ENCODE measurements around the gene AK3.
"Not testable (repeated sequence)": the region's sequence is repeated elsewhere in the genome, so short reads cannot be mapped to it uniquely, and the experiment has no call there.

The AK3 gene

GRCh38 chr9:4679268-4680172 is 61.5 kb downstream of the AK3 start, which contains the start of gene CDC37L1:
TSS of gene CDC37L1 (plus strand) at chr9:4679569. CDS start at chr9:4679768, 199 bp downstream.
- DNase-seq: peak; percentile 94
- in situ Hi-C loops (cut with HindIII; ENCODE audit: low pct_ligation_motif_present, low pct_unique_long_range_greater_than_20kb, low sequenced_read_pairs): no loop called here

GRCh38 chr9:4678679-4679267 is 62.2 kb downstream of the AK3 start:
- peak; percentile 59 for DNase-seq
- in situ Hi-C loops (cut with HindIII; ENCODE audit: low pct_ligation_motif_present, low pct_unique_long_range_greater_than_20kb, low sequenced_read_pairs): no loop called here

GRCh38 chr9:4677392-4677791 is 63.6 kb downstream of the AK3 start:
- no peak for DNase-seq
- in situ Hi-C loops (cut with HindIII; ENCODE audit: low pct_ligation_motif_present, low pct_unique_long_range_greater_than_20kb, low sequenced_read_pairs): no loop called here

GRCh38 chr9:4674783-4675182 is 66.2 kb downstream of the AK3 start:
- DNase-seq: no peak

GRCh38 chr9:4671737-4672136 is 69.3 kb downstream of the AK3 start:
- no peak for DNase-seq
- in situ Hi-C loops (cut with HindIII; ENCODE audit: low pct_ligation_motif_present, low pct_unique_long_range_greater_than_20kb, low sequenced_read_pairs): no loop called here

More at GRCh38 chr9:4674783-4675182, 66.2 kb downstream of the AK3 start:
- in situ Hi-C loops (cut with HindIII; ENCODE audit: low pct_ligation_motif_present, low pct_unique_long_range_greater_than_20kb, low sequenced_read_pairs): no loop called here

- DNase-seq: no peak
- in situ Hi-C loops (cut with HindIII; ENCODE audit: low pct_ligation_motif_present, low pct_unique_long_range_greater_than_20kb, low sequenced_read_pairs): no loop called here
These were observed 70.4 kb downstream of the AK3 start for GRCh38 chr9:4670591-4670990.

- in situ Hi-C loops (cut with HindIII; ENCODE audit: low pct_ligation_motif_present, low pct_unique_long_range_greater_than_20kb, low sequenced_read_pairs): no loop called here
- no peak for DNase-seq
These were observed 71.1 kb downstream of the AK3 start for GRCh38 chr9:4669890-4670289.

- DNase-seq: no peak
- in situ Hi-C loops (cut with HindIII; ENCODE audit: low pct_ligation_motif_present, low pct_unique_long_range_greater_than_20kb, low sequenced_read_pairs): no loop called here
These were observed 72.4 kb downstream of the AK3 start for GRCh38 chr9:4668604-4669003.

GRCh38 chr9:4667681-4668080 is 73.3 kb downstream of the AK3 start:
- in situ Hi-C loops (cut with HindIII; ENCODE audit: low pct_ligation_motif_present, low pct_unique_long_range_greater_than_20kb, low sequenced_read_pairs): no loop called here
- DNase-seq: no peak

GRCh38 chr9:4666042-4666699 is 74.8 kb downstream of the AK3 start, which contains the start of gene SPATA6L:
TSS of gene SPATA6L (minus strand) at chr9:4666480. CDS start at chr9:4666250, 230 bp downstream.
- in situ Hi-C loops (cut with HindIII; ENCODE audit: low pct_ligation_motif_present, low pct_unique_long_range_greater_than_20kb, low sequenced_read_pairs): no loop called here
- DNase-seq: peak; percentile 70

GRCh38 chr9:4665357-4665756 is 75.6 kb downstream of the AK3 start:
- DNase-seq: peak; percentile 31
- in situ Hi-C loops (cut with HindIII; ENCODE audit: low pct_ligation_motif_present, low pct_unique_long_range_greater_than_20kb, low sequenced_read_pairs): no loop called here

GRCh38 chr9:4663956-4664355 is 77.0 kb downstream of the AK3 start:
- no peak for DNase-seq
- in situ Hi-C loops (cut with HindIII; ENCODE audit: low pct_ligation_motif_present, low pct_unique_long_range_greater_than_20kb, low sequenced_read_pairs): no loop called here

GRCh38 chr9:4662989-4663792 is 77.8 kb downstream of the AK3 start:
- in situ Hi-C loops (cut with HindIII; ENCODE audit: low pct_ligation_motif_present, low pct_unique_long_range_greater_than_20kb, low sequenced_read_pairs): no loop called here
- DNase-seq: no peak

GRCh38 chr9:4662108-4662988 is 78.7 kb downstream of the AK3 start, which contains the start of gene PLPP6:
TSS of gene PLPP6 (plus strand) at chr9:4662294. CDS start at chr9:4662376, 82 bp downstream.
- DNase-seq: peak; percentile 86
- in situ Hi-C loops (cut with HindIII; ENCODE audit: low pct_ligation_motif_present, low pct_unique_long_range_greater_than_20kb, low sequenced_read_pairs): no loop called here

- in situ Hi-C loops (cut with HindIII; ENCODE audit: low pct_ligation_motif_present, low pct_unique_long_range_greater_than_20kb, low sequenced_read_pairs): no loop called here
These were observed 79.4 kb downstream of the AK3 start for GRCh38 chr9:4661611-4662010.

GRCh38 chr9:4661165-4661564 is 79.8 kb downstream of the AK3 start:
- in situ Hi-C loops (cut with HindIII; ENCODE audit: low pct_ligation_motif_present, low pct_unique_long_range_greater_than_20kb, low sequenced_read_pairs): no loop called here
- no peak for DNase-seq

More at GRCh38 chr9:4661611-4662010, 79.4 kb downstream of the AK3 start:
- DNase-seq: no peak

GRCh38 chr9:4660665-4661064 is 80.3 kb downstream of the AK3 start:
- not testable (repeated sequence) for DNase-seq

More at GRCh38 chr9:4660665-4661064, 80.3 kb downstream of the AK3 start:
- in situ Hi-C loops (cut with HindIII; ENCODE audit: low pct_ligation_motif_present, low pct_unique_long_range_greater_than_20kb, low sequenced_read_pairs): not testable (repeated sequence)

Data from ACHN (cell line).